GM21717 (cell line): ENCODE data around the gene SLC5A2.
"Not testable (repeated sequence)": the region's sequence is repeated elsewhere in the genome, so short reads cannot be mapped to it uniquely, and the experiment has no call there.

Source experiments
- ATAC-seq: cut with Tn5 transposase; IDR thresholded peaks from one replicate; pipeline ENCODE4 v1.9.1; 2021; ENCODE audit warnings: mild to moderate bottlenecking, moderate library complexity; ENCODE audit not compliant: unreplicated experiment

Gene SLC5A2

DNA sequence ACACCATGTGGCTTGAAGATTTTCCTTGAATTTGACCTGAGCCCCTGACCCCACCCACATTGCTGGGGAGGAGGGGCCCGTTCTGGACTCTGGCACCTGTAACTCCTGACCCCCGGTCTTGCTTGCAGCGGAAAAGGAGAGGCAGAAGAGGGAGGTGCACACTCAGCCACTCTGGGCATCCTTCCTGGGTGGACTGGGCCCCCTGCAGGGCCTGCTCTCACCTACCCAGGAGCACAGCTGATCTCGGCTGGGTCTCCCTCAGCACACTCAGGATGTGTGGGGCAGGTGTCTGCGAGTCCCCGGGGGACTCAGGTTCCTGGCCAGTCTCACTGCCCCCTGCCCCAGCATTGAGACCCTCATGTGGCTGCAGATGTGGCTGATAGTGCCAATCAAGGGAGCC is 40.8 kb downstream of the SLC5A2 start:
- ATAC-seq = not testable (repeated sequence)

DNA sequence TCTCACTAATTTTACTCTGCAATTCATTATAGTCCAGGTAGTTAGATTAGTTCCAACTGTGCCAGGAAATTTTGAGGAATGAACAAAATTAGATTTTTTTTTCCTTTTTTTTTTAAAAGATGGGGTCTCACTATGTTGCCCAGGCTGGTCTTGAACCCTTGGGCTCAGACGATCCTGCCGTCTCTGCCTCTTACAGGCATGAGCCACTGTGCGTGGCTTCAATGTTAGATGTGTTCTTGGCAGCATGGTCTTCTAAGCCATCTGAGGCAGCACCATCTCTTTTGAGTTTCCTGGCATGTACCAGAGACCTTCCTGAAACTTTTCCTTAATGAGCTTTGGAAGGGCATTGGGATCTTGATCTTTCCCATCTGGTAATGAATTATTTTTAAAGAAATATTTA is 42.2 kb downstream of the SLC5A2 start:
- ATAC-seq = no peak

DNA sequence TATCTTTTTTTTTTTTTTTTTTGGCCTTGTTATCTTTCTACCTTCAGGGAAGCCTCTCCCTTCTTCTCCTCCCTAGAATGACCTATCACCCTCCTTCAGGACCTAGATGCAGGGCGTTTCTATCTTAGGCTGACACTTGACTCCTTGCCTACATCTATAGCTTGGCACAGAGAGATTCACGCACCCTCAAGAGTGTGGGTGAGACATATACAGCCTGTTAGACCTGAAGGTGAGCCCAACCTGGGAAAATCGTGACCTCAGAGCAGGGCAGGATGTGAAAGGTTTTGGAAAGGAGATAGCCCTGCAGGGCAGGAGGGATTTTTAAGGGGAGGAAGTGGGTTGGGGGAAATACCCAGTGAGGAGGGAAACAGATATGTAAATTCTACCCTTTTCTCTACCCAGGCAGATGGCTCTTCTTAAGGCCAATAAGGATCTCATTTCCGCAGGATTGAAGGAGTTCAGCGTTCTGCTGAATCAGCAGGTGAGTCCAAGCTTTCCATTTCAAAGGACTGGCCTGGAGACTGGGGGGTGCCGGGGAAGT is 44.9 kb downstream of the SLC5A2 start, which contains the start of gene AHSP:
Gene AHSP, plus strand, starts transcription at position 167 of the 541 bp plus-strand sequence. Its CDS starts 240 bp downstream, at position 407.
- no peak for ATAC-seq

DNA sequence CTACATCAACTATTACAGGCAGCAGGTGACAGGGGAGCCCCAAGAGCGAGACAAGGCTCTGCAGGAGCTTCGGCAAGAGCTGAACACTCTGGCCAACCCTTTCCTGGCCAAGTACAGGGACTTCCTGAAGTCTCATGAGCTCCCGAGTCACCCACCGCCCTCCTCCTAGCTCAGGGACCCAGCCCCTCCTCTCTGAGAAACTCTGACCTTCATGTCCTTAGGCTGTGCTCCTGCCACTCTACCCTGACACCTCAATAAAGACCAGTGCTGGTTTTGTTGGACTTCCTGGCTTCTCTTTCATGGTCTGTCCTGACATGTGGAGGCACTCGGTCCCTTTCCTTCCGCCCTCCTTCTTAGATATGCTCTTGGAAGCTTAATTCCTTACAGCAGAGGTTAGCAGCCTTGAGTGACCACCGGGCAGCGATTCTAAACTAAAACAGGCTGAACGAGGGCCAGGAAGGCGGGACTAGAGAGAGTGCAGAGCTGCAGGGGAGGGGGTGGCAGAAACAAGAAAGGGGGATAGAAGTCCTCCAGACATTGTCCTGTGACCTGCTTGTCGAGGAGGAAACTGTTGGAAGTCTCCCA is 45.7 kb downstream of the SLC5A2 start:
- no peak for ATAC-seq

DNA sequence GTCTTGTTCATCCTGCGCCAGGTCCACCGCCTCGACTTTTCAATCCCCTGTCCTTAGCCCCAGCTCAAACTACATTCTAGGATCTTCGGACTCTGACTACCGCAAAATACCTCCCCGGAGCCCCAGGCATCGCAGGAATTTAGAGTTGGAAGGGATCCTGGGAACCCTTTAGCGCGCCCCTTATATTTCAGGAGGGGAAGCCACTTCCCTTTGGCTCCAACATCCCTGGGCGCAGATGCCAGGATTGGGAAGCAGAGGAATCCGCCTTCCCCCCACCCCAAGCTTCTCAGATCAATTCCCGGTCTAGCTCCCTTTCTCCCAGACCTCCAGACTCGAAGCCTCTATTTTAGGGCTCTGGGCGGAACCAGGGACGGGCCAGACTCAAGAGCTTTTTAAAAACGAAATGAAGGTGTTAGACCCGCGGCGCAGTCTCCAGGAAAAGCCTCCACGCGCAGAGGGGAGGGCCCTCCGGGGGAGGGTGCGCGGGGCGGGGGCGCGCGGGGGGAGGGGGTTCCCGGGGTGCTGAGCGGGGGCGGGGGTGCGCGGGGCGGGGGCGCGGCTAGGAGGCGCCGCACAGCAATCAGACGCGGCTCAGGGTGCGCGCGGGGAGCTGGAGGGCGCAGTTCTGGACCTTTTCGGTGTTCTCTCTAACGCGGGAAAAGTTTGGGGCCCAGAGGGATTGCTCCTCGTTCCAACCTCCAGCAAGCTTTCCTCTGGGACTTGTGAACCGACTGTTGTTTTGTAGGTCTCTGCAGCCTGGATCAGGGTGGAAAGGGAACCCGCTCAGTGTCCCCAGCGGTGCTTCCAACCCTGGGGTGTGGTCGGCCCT is 46.4 kb downstream of the SLC5A2 start:
- ATAC-seq = no peak

DNA sequence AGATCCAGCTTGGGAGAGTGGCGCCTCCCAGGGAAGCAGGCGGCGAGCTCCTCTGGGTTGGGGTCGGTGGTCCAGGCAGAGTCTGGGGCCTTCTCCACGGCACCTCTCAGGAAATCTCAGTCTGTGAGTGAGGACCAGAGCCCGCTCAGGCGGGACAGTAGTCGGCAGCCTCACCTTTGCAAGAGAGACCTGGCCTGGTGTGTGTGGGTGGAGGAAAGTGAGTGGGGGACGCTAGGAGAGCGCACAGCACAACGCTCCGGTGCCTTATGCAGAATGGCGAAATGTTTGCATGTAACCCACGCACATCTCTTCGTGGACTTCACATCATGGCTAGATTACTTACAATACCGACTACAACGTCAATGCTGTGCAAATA is 47.0 kb downstream of the SLC5A2 start:
- no peak for ATAC-seq

DNA sequence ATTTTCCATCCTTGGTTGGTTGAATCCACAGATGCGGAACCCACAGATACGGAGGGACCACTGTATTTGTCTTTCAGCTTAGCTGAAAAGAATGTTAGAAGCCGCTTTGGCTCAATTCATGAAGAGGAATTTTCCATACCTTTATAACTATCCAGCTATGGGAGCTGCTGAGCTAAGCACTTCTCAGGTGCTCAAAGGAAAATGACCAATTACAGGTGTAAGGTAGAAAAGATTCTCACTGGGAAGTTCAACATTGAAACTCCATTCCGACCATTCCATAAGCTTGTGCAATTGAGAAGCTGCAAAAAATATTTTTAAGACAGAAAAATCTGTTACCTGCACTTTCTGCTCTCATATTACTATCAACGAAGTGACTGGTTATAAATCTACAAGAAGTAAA is 47.5 kb downstream of the SLC5A2 start:
- ATAC-seq = no peak

DNA sequence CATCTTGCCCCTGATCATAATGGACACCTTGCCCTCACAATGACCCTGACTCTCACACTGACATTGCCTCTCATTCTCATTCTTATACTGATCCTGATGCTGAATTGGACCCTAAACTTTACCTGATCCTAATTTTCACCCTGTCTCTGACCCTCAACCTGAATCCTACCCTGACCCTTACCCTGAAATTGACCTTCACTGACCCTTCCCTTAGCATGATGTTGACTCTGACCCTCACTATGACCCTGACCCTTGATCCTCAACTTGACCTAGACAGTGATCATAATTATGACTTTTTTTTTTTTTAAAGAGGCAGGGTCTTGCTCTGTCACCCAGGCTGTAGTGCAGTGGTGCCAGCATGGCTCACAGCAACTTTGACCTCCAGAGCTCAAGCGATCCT is 48.2 kb downstream of the SLC5A2 start:
- ATAC-seq = no peak

DNA sequence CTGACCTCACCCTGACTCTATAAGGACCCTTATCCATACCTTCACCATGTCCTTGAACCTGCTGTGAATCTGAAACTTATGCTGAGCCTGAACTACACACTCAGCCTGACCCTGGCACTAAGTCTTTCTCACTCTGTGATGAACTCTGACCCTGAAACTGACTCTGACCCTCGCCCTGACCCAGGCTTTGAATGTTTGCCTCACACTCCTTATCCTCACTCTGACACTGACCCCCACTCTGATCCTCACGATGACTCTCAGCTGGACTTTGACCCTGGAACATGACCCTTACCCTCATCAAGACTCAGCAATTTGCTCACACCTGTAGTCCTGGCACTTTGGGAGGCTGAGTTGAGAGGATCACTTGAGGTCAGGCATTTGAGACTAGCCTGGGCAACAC is 49.2 kb downstream of the SLC5A2 start:
- no peak for ATAC-seq

DNA sequence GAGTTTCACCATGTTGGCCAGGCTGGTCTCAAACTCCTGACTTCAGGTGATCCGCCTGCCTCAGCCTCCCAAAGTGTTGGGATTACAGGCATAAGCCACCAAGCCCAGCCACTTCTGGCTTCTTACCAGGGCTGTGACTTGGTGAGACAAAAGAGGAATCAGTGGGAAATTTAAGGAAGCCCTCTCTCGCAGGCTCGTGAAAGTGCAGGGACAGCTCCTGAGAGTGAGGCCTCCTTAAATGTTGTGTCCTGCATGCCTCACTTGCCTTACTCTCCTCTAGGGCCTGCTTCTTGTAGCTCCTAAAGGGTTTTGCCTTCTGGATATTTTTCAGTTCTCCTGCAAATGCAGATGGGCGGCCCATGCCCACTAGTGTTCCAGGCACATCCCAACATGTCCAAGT is 50.0 kb downstream of the SLC5A2 start:
- ATAC-seq = no peak

DNA sequence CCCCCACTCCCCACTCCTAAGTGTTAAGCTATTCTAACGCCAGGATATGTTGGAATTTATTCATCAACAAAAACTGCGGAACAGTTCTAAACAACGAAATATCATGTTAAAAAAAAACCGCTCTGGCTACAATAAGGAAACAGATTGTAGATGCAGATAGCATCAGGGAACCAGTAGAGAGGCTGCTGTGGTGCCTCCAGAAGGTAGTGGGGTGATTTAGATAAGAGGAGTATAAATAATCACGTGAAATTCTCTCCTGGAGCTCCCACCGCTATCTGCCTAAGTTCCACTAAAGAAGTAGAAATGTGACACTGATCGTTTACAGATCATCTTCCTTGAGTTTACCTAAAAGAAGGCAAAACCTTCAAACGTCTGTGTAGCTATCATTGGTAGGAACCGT is 52.8 kb downstream of the SLC5A2 start:
- no peak for ATAC-seq

DNA sequence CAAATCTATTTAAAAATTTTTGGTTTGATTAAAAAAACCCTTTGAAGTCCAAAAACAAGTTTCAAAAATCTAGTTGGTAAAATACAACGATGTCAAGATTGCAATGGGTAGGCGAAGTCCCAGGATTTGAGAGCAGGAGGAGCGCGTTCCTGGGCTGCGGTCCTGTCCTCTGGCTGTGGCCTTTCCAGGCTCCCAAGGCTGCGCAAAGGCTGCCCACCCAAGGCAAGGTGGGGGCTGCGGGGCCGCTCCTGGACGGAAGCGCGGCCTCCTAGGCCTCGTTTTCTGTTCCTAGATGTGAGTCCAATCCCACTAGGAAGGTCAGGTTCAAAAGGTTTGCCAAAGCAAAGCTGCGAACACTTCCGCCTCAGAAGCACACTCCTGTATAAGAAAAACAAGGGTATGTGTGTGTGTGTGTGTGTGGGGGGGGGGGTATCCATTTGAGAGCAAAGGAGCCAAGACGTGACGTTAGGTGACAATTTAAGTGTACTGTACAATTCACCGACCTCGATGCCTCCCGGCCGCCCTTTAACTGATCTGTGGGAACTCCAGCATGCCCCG is 54.0 kb downstream of the SLC5A2 start:
- ATAC-seq = no peak

DNA sequence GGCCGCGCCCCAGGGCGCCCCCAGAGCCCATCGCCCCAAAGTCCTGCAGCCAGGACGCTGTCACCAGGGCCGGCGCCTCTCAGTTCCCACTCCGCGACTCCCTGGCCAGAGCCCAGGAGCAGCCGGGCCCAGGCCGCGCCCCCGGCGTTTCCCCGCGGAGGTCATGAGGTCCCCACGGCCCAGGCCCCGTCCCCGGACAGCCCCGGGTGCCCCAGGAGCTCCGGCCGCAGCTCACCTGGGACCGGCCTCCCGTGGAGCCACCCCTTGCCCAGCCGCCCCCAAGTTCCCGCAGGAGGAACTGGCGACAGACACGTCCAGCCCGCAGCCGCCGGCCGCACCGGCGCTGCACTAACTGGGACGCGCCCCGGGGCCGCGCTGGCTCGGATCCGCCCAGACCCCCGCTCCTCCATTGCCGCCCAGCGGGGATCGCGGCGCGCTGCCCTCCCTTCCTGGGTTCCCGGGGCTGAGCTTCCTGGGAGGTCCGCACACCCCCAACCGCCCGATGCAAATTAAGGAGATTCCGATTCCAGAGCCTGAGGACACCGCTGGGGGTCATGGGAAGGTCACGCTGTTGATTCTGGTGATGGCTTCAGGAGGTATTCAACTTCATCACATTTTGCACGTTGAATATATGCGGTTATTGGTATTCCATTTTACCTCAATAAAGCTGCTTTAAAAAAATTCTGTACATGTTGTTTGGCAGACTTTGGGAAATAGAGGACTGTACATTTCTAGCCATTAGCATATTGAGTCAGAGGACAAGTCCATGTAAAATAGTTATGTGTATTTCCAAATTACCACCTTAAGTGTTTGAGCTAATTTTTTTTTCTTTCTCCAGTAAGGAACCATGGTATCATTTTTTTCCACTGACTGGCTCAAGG is 54.7 kb downstream of the SLC5A2 start:
- no peak for ATAC-seq

DNA sequence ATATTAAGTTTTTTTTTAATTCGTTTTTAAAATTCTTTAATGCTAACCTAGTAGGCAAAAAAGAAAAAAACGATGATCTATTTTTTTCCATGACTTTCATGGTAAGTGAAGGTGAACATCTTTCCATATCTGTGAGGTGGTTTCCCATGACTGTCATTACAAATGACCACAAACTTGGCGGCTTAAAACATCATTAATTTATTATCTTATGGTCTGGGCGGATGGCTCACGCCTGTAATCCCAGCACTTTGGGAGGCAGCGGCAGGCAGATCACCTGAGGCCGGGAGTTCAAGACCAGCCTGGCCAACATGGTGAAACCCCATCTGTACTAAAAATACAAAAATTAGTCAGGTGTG is 55.3 kb downstream of the SLC5A2 start:
- not testable (repeated sequence) for ATAC-seq

DNA sequence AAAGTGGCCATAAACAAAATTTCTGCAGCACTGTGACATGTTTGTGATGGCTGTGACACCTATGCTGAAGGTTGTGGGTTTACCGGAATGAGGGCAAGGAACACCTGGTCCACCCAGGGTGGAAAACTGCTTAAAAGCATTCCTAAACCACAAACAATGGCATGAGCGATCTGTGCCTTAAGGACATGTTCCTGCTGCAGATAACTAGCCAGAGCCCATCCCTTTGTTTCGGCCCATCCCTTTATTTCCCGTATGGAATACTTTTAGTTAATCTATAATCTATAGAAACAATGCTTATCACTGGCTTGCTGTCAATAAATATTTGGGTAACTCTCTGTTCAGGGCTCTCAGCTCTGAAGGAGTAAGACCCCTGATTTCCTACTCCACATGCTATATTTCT is 56.8 kb downstream of the SLC5A2 start:
- not testable (repeated sequence) for ATAC-seq
